Glutamatergic neuron (in vitro differentiated cells): ENCODE data around the gene VAPB. TPM values are rescaled to one million over a fixed set of nuclear protein-coding genes. Genes with fewer than 3 reads are reported as not detected.
A peak's percentile ranks its signal among the peaks of the same experiment; 100 is the strongest.

Experiments used
- DNase-seq: peaks from one replicate; pipeline ENCODE4 v3.0.0; 2022
- H3K27ac Mint-ChIP-seq: one replicate; pipeline ENCODE4 v1.8.0; 2020; ENCODE audit warnings: mild to moderate bottlenecking, mixed read lengths, inconsistent platforms; ENCODE audit not compliant: unreplicated experiment
- H3K27me3 Mint-ChIP-seq: one replicate; pipeline ENCODE4 v1.8.0; 2020; ENCODE audit warnings: mild to moderate bottlenecking, moderate library complexity, mixed read lengths, inconsistent platforms; ENCODE audit not compliant: unreplicated experiment
- H3K36me3 Mint-ChIP-seq: one replicate; pipeline ENCODE4 v1.8.0; 2020; ENCODE audit warnings: mild to moderate bottlenecking, mixed read lengths, inconsistent platforms; ENCODE audit not compliant: unreplicated experiment
- H3K4me1 Mint-ChIP-seq: one replicate; pipeline ENCODE4 v1.8.0; 2020; ENCODE audit warnings: mild to moderate bottlenecking, low read depth, mixed read lengths, inconsistent platforms; ENCODE audit not compliant: unreplicated experiment
- H3K4me3 Mint-ChIP-seq: one replicate; pipeline ENCODE4 v1.8.0; 2020; ENCODE audit warnings: mild to moderate bottlenecking, mixed read lengths, inconsistent platforms; ENCODE audit not compliant: unreplicated experiment
- H3K9me3 Mint-ChIP-seq: one replicate; pipeline ENCODE4 v1.8.0; 2020; ENCODE audit warnings: mild to moderate bottlenecking, moderate library complexity, mixed read lengths, inconsistent platforms; ENCODE audit not compliant: unreplicated experiment
- total RNA-seq: library from RNA; stranded (reverse); fragmentation: NEBNext Ultra II Directional; extraction: Animal tissue kit (Norgen Biotek cat#: 25700); gene quantifications from one replicate; pipeline ENCODE4 v1.2.1, GENCODE V29; 2021; ENCODE audit not compliant: unreplicated experiment
- TF ChIP-seq, protein P1 (sequence below): fragments of 200-600 bp; sonication (generic); IDR thresholded peaks from one replicate; pipeline ENCODE4 v1.5.0; 2021; ENCODE audit not compliant: partially characterized antibody, unreplicated experiment

VAPB gene
- total RNA-seq, 1 donor from 2014 or later, result 60.5 TPM

DNA sequence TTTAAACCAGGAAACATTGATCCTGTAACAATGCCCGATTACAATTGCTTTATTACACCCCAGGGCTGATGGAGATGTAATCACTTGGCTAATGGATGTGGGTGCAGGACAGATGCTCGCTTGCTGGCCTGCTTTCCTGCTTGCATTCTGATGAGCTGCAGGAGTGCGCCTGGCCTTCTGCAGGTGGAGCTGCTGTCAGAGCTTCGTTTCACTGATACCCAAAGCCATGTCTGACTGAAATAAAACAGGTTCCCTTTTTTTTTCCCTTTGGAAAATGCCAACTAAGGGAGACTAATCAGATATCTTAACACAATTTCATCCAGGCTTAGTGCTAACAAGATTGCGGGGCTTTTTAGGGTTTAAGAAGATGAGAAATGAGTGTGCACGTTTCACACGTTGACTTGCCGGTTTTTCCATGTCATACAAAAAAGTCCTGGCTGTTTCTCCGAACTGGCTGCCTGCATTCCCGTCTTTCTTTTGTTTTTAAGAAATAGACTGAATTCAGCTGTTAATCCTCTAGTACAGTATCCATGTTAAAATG lies 60.7 kb downstream of the VAPB start:
- TF ChIP-seq, protein P1, sequence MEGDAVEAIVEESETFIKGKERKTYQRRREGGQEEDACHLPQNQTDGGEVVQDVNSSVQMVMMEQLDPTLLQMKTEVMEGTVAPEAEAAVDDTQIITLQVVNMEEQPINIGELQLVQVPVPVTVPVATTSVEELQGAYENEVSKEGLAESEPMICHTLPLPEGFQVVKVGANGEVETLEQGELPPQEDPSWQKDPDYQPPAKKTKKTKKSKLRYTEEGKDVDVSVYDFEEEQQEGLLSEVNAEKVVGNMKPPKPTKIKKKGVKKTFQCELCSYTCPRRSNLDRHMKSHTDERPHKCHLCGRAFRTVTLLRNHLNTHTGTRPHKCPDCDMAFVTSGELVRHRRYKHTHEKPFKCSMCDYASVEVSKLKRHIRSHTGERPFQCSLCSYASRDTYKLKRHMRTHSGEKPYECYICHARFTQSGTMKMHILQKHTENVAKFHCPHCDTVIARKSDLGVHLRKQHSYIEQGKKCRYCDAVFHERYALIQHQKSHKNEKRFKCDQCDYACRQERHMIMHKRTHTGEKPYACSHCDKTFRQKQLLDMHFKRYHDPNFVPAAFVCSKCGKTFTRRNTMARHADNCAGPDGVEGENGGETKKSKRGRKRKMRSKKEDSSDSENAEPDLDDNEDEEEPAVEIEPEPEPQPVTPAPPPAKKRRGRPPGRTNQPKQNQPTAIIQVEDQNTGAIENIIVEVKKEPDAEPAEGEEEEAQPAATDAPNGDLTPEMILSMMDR, result no peak
- peak overlapping the region; percentile 75 for H3K27ac Mint-ChIP-seq
- peak; percentile 53 for DNase-seq

DNA sequence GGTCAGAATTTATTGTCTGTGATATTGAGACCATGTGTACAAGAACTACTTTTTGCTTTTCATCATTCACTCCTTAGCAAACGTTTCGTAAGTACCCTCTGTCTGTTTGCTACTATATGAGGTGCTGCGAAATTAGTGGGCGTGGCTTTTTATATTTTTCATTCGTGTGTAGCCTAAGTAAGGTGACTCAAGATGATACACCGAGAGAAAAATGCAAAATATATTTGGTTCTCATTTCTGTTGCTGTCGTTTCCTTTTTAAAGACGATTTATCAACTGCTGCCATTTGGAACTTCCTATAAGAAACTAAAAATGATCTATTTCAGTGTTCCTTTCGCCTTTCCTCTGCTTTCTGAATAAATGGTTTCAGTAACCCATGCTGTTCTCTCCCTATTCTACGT lies 61.2 kb downstream of the VAPB start:
- Mint-ChIP-seq H3K4me1 (peaks cover 46% of the 10 kb centered on the region), H3K9me3 (peaks cover 2% of the 10 kb centered on the region), H3K4me3 (no peak overlapping the region), H3K27me3 (no peaks in the 10 kb centered on the region), H3K27ac (peak overlapping the region; percentile 75), H3K36me3 (peaks cover 10% of the 10 kb centered on the region)
- TF ChIP-seq, protein P1, result no peak
- no peak for DNase-seq

More for the DNA sequence above, 60.7 kb downstream of the VAPB start:
- peak overlapping the region; percentile 9 for H3K4me3 Mint-ChIP-seq
- H3K4me1 Mint-ChIP-seq, result peaks cover 48% of the 10 kb centered on the region
- H3K27me3 Mint-ChIP-seq, result no peaks in the 10 kb centered on the region
- peaks cover 8% of the 10 kb centered on the region for H3K36me3 Mint-ChIP-seq
- H3K9me3 Mint-ChIP-seq, result peaks cover 2% of the 10 kb centered on the region

DNA sequence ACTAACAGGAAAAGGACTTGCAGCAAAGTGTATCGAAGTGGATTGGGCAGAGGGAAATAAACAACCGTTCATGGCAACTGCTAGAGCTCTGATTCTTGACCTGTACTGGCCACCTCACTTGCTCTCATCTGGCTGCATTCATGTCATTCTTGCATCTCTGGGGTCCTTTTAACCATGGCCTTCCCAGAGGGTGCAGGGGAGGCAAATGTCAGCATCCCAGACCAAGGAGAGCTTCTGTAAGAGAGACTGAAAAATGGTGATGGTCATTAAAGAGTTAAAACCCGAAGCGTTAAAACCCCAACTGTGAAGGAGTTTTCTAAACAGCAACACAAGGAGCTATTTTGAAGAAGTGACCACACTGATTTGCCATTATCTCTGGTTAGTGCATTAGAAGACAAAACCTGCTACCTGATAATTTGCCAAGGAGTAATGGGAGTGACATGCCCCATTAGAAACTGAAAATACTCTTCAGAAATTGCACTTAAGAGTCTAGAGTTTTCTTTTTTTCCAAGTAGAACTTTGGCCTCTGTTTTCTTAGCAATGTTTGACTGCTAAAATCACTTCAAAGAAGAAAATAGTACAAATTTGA lies 63.7 kb downstream of the VAPB start:
- no peak overlapping the region for H3K4me3 Mint-ChIP-seq
- peaks cover 2% of the 10 kb centered on the region for H3K27me3 Mint-ChIP-seq
- peaks cover 7% of the 10 kb centered on the region for H3K9me3 Mint-ChIP-seq
- peaks cover 49% of the 10 kb centered on the region for H3K4me1 Mint-ChIP-seq
- DNase-seq, result no peak
- no peak overlapping the region for H3K27ac Mint-ChIP-seq
- TF ChIP-seq, protein P1, result no peak
- H3K36me3 Mint-ChIP-seq, result peaks cover 10% of the 10 kb centered on the region

DNA sequence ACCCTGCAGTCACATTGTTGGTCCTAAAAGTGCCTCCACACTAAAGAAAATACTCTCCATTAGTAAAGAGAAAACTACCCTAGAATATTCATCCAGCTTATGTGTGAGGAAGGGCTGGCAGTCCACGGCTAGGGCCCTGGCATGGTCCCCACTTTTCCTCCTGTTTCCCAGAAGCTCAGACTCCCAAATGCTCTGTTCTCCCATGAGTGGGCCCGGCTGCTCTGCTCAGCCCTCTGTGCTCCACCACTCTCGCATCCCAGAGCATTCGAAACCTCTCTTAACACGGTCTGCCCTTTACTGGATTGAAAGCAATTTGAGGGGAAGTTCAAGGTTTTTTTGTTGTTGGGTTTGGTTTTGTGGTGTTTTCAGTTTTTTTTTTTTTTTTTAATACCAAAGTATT lies 64.4 kb downstream of the VAPB start:
- no peak for DNase-seq
- H3K4me1 Mint-ChIP-seq, result peaks cover 47% of the 10 kb centered on the region
- TF ChIP-seq, protein P1, result no peak
- H3K9me3 Mint-ChIP-seq, result peaks cover 8% of the 10 kb centered on the region
- no peak overlapping the region for H3K27ac Mint-ChIP-seq
- H3K36me3 Mint-ChIP-seq, result peaks cover 10% of the 10 kb centered on the region
- H3K27me3 Mint-ChIP-seq, result peaks cover 2% of the 10 kb centered on the region
- H3K4me3 Mint-ChIP-seq, result no peak overlapping the region

DNA sequence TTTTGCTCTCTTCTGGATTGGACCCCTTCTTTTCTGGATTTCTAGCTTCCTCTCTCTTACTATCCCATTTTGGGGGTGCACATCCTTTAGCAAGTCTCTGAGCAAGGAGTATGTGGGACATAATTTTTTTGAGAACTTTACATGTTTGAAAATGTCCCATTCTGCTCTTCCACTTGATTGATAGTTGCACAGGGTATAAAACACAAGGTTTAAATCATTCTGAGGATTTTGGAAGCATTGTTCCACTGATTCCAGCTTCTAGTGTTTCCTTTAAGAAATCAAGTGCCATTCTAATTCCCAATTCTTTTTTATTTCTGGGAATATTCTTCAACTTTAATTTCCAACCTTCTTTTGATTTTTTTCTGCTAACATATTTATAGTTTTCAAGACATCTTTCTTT lies 65.4 kb downstream of the VAPB start:
- Mint-ChIP-seq H3K9me3 (peaks cover 8% of the 10 kb centered on the region), H3K36me3 (peaks cover 10% of the 10 kb centered on the region), H3K27ac (no peak overlapping the region), H3K27me3 (peaks cover 2% of the 10 kb centered on the region), H3K4me3 (no peak overlapping the region), H3K4me1 (peaks cover 47% of the 10 kb centered on the region)
- no peak for DNase-seq
- TF ChIP-seq, protein P1, result no peak
